Common myeloid progenitor, CD34-positive (primary cell): ENCODE measurements around the gene TRPM6.
A peak's percentile ranks its signal among the peaks of the same experiment; 100 is the strongest.
"Not testable (repeated sequence)": the region's sequence is repeated elsewhere in the genome, so short reads cannot be mapped to it uniquely, and the experiment has no call there.

Experiments used
- CTCF ChIA-PET: fragments of 350-600 bp; sonication (Branson Sonifier 250); formaldehyde crosslinking; loops from one replicate; lab custom pipeline; 2021; ENCODE audit warnings: antibody characterized with exemption; lab: Charles Lee
- POLR2A ChIA-PET: fragments of 350-600 bp; sonication (Branson Sonifier 250); formaldehyde crosslinking; loops from one replicate; lab custom pipeline; 2021; ENCODE audit warnings: antibody characterized with exemption; lab: Charles Lee
- DNase-seq, 3 donors: peaks; one replicate each; pipeline versions ENCODE4 v3.0.0 to v3.0.0-alpha.2; 2013
- H3K27ac ChIP-seq, 2 experiments: 1 replicate in 1 of 2; 2 replicates in 1 of 2; pipeline ENCODE4 v1.7.0; 2013; ENCODE audit warnings: inconsistent platforms in 2 of 2, low read length in 2 of 2, mild to moderate bottlenecking in 2 of 2, low read depth in 1 of 2, moderate library complexity in 1 of 2; ENCODE audit not compliant: severe bottlenecking in 2 of 2, insufficient read depth in 1 of 2, poor library complexity in 1 of 2
- H3K27me3 ChIP-seq, 5 experiments: replicated peaks in 2 of 5; 1 replicate in 3 of 5; 2 replicates in 2 of 5; pipeline versions ENCODE4 v1.6.1 to v1.7.0; 2013; ENCODE audit warnings: low read length in 4 of 5, mild to moderate bottlenecking in 2 of 5, moderate library complexity in 2 of 5, inconsistent platforms in 1 of 5; ENCODE audit not compliant: insufficient read depth in 5 of 5, control insufficient read depth in 4 of 5
- H3K36me3 ChIP-seq, 4 experiments: 1 replicate in 2 of 4; 2 replicates in 2 of 4; pipeline versions ENCODE4 v1.6.1 to v1.7.0; 2013; ENCODE audit warnings: low read length in 3 of 4, control low read depth in 1 of 4, mild to moderate bottlenecking in 1 of 4; ENCODE audit not compliant: control insufficient read depth in 4 of 4, insufficient read depth in 4 of 4
- H3K4me1 ChIP-seq, 4 experiments: 1 replicate in 3 of 4; 2 replicates in 1 of 4; pipeline versions ENCODE4 v1.6.1 to v1.7.1; 2013; ENCODE audit warnings: low read length in 3 of 4, mild to moderate bottlenecking in 3 of 4, control low read depth in 1 of 4, inconsistent platforms in 1 of 4, moderate library complexity in 1 of 4; ENCODE audit not compliant: control insufficient read depth in 4 of 4, insufficient read depth in 4 of 4; ENCODE audit errors: control extremely low read depth in 1 of 4
- H3K4me3 ChIP-seq, 7 experiments: 1 replicate in 4 of 7; 2 replicates in 3 of 7; pipeline versions ENCODE4 v1.5.1 to v1.7.0; 2013; ENCODE audit warnings: mild to moderate bottlenecking in 7 of 7, low read length in 6 of 7, moderate library complexity in 6 of 7, inconsistent platforms in 2 of 7, low read depth in 2 of 7, control low read depth in 1 of 7; ENCODE audit not compliant: insufficient read depth in 4 of 7, control insufficient read depth in 1 of 7; ENCODE audit errors: extremely low read depth in 1 of 7
- H3K9me3 ChIP-seq, 5 experiments: 1 replicate in 4 of 5; 2 replicates in 1 of 5; pipeline versions ENCODE4 v1.6.1 to v1.7.1; 2013; ENCODE audit warnings: low read length in 4 of 5, mild to moderate bottlenecking in 2 of 5, inconsistent platforms in 1 of 5, low read depth in 1 of 5, moderate library complexity in 1 of 5; ENCODE audit not compliant: control insufficient read depth in 4 of 5, insufficient read depth in 2 of 5; ENCODE audit errors: control extremely low read depth in 1 of 5
- WGBS: methylation state at CpG from one replicate; pipeline ENCODE4 v1.1.5; 2013; ENCODE audit not compliant: insufficient coverage; 5-methylcytosine and 5-hydroxymethylcytosine counted together

TRPM6 gene

DNA sequence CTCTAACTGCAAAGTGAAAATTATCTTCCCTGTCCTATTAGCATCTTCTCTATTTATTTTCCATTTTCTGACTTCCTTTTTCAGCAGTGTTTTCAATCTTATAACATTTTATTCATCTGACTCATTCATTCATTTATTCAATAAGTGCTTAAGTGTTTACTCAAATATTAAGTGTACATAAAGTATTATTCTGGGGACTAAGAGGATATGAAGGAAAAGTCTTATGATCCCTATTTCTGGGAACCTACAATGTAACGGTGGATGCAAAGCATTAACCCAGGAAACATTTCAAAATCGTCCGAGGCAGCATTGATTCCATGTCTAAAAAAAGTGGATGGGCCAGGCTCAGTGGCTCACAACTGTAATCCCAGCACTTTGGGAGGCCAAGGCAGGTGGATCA is 19.4 kb upstream of the TRPM6 start:
- no peak overlapping the region for H3K4me3 ChIP-seq
- WGBS = 94% methylated on average over 3 of the region's 3 CpGs
- H3K36me3 ChIP-seq = no peaks in the 10 kb centered on the region
- POLR2A ChIA-PET = no interaction called here
- H3K9me3 ChIP-seq = peaks cover 0 to 3% (median 0%) of the 10 kb centered on the region in 5 experiments
- no peaks in the 10 kb centered on the region for H3K4me1 ChIP-seq
- no peak overlapping the region for H3K27ac ChIP-seq
- H3K27me3 ChIP-seq = no peaks in the 10 kb centered on the region
- CTCF ChIA-PET = no interaction called here
- DNase-seq = no peak

DNA sequence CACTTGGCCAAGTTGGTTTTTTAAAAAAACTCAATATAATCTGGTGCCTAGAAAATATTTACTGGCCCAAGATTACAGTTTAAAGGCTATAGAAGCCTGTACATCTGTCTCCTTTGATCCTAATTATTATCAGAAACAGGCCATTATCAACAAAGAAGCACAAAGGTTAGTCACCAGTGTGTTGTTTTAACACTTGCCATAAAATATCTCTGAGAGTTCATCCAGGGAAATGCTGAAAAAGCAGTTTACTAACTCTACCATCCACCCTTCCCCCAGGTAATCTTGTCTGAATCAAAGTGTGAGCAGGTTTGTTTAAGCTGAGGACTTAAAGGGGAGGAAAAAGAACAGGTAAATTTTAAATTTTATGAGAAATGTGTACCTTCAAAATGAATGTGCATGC is 13.3 kb upstream of the TRPM6 start:
- ChIA-PET CTCF (no interaction called here), POLR2A (no interaction called here)
- Histone ChIP-seq H3K27ac (no peak overlapping the region), H3K27me3 (no peaks in the 10 kb centered on the region), H3K36me3 (no peaks in the 10 kb centered on the region), H3K9me3 (peaks cover 0 to 3% (median 0%) of the 10 kb centered on the region in 5 experiments), H3K4me1 (no peaks in the 10 kb centered on the region), H3K4me3 (no peak overlapping the region)
- DNase-seq = no peak

DNA sequence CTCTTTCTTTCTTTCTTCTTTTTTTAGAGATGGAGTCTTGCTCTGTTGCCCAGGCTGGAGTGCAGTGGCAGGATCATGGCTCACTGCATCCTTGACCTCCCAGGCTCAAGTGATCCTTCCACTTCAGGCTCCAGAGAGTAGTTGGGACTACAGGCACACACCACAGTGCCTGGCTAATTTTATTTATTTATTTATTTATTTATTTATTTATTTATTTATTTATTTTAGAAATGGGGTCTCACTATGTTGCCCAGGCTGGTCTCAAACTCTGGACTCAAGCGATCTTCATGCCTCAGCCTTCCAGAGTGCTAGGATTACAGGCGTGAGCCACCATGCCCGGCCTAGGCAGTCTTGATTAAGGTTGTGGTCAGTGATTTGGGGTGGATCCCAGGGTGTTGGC is 728 bp upstream of the TRPM6 start:
- DNase-seq, H3K27me3 ChIP-seq, H3K4me3 ChIP-seq, POLR2A ChIA-PET, H3K9me3 ChIP-seq, H3K36me3 ChIP-seq, H3K27ac ChIP-seq: not testable (repeated sequence)
- H3K4me1 ChIP-seq = peaks cover 0 to 16% (median 9%) of the 10 kb centered on the region in 4 experiments
- CTCF ChIA-PET = interaction anchor here (1.4 to 1.6 kb wide), 2 partner anchors 64 to 107 kb away, joined by 3 read pairs; partner anchors contain the start of gene C9orf40
- WGBS = 100% methylated on average over 2 of the region's 3 CpGs

GRCh38 chr9:74887981-74888370 is 255 bp upstream of the TRPM6 start:
- ChIA-PET CTCF (interaction anchor here (1.4 to 1.6 kb wide), 3 partner anchors 64 to 107 kb away, joined by 3 to 4 read pairs (median 3); partner anchors contain the start of gene C9orf40), POLR2A (interaction anchor here (0.6 kb wide), 1 partner anchor 37 kb away, joined by 3 read pairs; no protein-coding TSS in a partner anchor)
- Histone ChIP-seq H3K4me1 (peaks cover 0 to 16% (median 9%) of the 10 kb centered on the region in 4 experiments), H3K9me3 (peaks cover 0 to 7% (median 3%) of the 10 kb centered on the region in 5 experiments), H3K27me3 (no peaks in the 10 kb centered on the region), H3K27ac (no peak overlapping the region), H3K36me3 (no peaks in the 10 kb centered on the region), H3K4me3 (peak overlapping the region in 5 of 7 experiments; percentile 67 to 85 (median 71))
- 88% methylated on average over 3 of the region's 4 CpGs for WGBS
- no peak for DNase-seq

GRCh38 chr9:74876382-74876949 is 11.3 kb downstream of the TRPM6 start:
- peaks cover 0 to 28% (median 10%) of the 10 kb centered on the region in 5 experiments for H3K9me3 ChIP-seq
- H3K4me1 ChIP-seq = no peaks in the 10 kb centered on the region
- no peak for DNase-seq
- ChIA-PET CTCF (no interaction called here), POLR2A (no interaction called here)
- no peak overlapping the region for H3K27ac ChIP-seq
- no peaks in the 10 kb centered on the region for H3K36me3 ChIP-seq
- H3K27me3 ChIP-seq = no peaks in the 10 kb centered on the region
- H3K4me3 ChIP-seq = no peak overlapping the region
- 100% methylated on average over 2 of the region's 3 CpGs for WGBS

GRCh38 chr9:74875656-74876055 is 12.1 kb downstream of the TRPM6 start:
- Histone ChIP-seq H3K27ac (no peak overlapping the region), H3K36me3 (no peaks in the 10 kb centered on the region), H3K9me3 (peaks cover 0 to 25% (median 10%) of the 10 kb centered on the region in 5 experiments), H3K27me3 (no peaks in the 10 kb centered on the region), H3K4me3 (no peak overlapping the region), H3K4me1 (no peaks in the 10 kb centered on the region)
- ChIA-PET POLR2A (no interaction called here), CTCF (no interaction called here)
- DNase-seq = no peak
- 100% methylated on average over 1 of the region's 1 CpG for WGBS

GRCh38 chr9:74874220-74874619 is 13.5 kb downstream of the TRPM6 start:
- Histone ChIP-seq H3K27me3 (no peaks in the 10 kb centered on the region), H3K9me3 (peaks cover 0 to 12% (median 7%) of the 10 kb centered on the region in 5 experiments), H3K4me3 (no peak overlapping the region), H3K36me3 (no peaks in the 10 kb centered on the region), H3K4me1 (no peaks in the 10 kb centered on the region), H3K27ac (no peak overlapping the region)
- DNase-seq = no peak
- 20% methylated on average over 1 of the region's 2 CpGs for WGBS
- CTCF ChIA-PET = no interaction called here
- POLR2A ChIA-PET = no interaction called here
